KOPT-K1 (cell line): ENCODE data around the gene PCDHGC4.

ENCODE experiments used
- H3K27ac ChIP-seq: fragments of 200-600 bp; sonication (generic); 2 replicates; pipeline ENCODE4 v1.5.1; 2016; ENCODE audit warnings: antibody characterized with exemption, mild to moderate bottlenecking, low read depth, low read length; ENCODE audit not compliant: poor library complexity, severe bottlenecking
- H3K36me3 ChIP-seq: fragments of 200-600 bp; sonication (generic); 2 replicates; pipeline ENCODE4 v1.5.1; 2017; ENCODE audit warnings: antibody characterized with exemption, mild to moderate bottlenecking, low read length, moderate library complexity; ENCODE audit not compliant: insufficient read depth
- H3K9me3 ChIP-seq: fragments of 200-600 bp; sonication (generic); 2 replicates; pipeline ENCODE4 v1.5.1; 2017; ENCODE audit warnings: antibody characterized with exemption, low read length, mild to moderate bottlenecking; ENCODE audit not compliant: insufficient read depth, poor library complexity, severe bottlenecking

Gene PCDHGC4

GRCh38 chr5:141484641-141485311 is at the start of gene PCDHGC4:
Gene PCDHGC4, plus strand, starts transcription at chr5:141485030. Its CDS starts 144 bp downstream, at chr5:141485174.
- no peak within 1 kb of the TSS for H3K27ac ChIP-seq

GRCh38 chr5:141437221-141437620 is 47.6 kb upstream of the PCDHGC4 start:
- H3K27ac ChIP-seq, result no peak overlapping the region
- no peaks in the 10 kb centered on the region for H3K36me3 ChIP-seq
- peaks cover 7% of the 10 kb centered on the region for H3K9me3 ChIP-seq

More at GRCh38 chr5:141484641-141485311, at the start of gene PCDHGC4:
- peaks cover 8% of the 10 kb centered on the region for H3K9me3 ChIP-seq
- no peaks in the 10 kb centered on the region for H3K36me3 ChIP-seq

GRCh38 chr5:141439411-141440141 is 45.3 kb upstream of the PCDHGC4 start:
- H3K9me3 ChIP-seq, result peaks cover 5% of the 10 kb centered on the region
- no peak overlapping the region for H3K27ac ChIP-seq
- H3K36me3 ChIP-seq, result no peaks in the 10 kb centered on the region

- peaks cover 5% of the 10 kb centered on the region for H3K9me3 ChIP-seq
- no peak overlapping the region for H3K27ac ChIP-seq
- no peaks in the 10 kb centered on the region for H3K36me3 ChIP-seq
Measured at GRCh38 chr5:141440341-141440740, 44.5 kb upstream of the PCDHGC4 start.

GRCh38 chr5:141441571-141442170 is 43.2 kb upstream of the PCDHGC4 start:
- Histone ChIP-seq H3K9me3 (peaks cover 5% of the 10 kb centered on the region), H3K36me3 (no peaks in the 10 kb centered on the region)

GRCh38 chr5:141465351-141465750 is 19.5 kb upstream of the PCDHGC4 start:
- Histone ChIP-seq H3K36me3 (no peaks in the 10 kb centered on the region), H3K27ac (no peak overlapping the region), H3K9me3 (no peaks in the 10 kb centered on the region)

More at GRCh38 chr5:141441571-141442170, 43.2 kb upstream of the PCDHGC4 start:
- H3K27ac ChIP-seq, result no peak overlapping the region

GRCh38 chr5:141475625-141476131 is 9.2 kb upstream of the PCDHGC4 start, which contains the start of gene PCDHGC3:
Gene PCDHGC3, plus strand, starts transcription at chr5:141475966. Its CDS starts 151 bp downstream, at chr5:141476117.
- Histone ChIP-seq H3K9me3 (peaks cover 17% of the 10 kb centered on the region), H3K36me3 (no peaks in the 10 kb centered on the region), H3K27ac (no peak within 1 kb of the TSS)

- H3K9me3 ChIP-seq, result peaks cover 17% of the 10 kb centered on the region
- no peak overlapping the region for H3K27ac ChIP-seq
- H3K36me3 ChIP-seq, result no peaks in the 10 kb centered on the region
Measured at GRCh38 chr5:141476132-141476911, 8.5 kb upstream of the PCDHGC4 start.

- Histone ChIP-seq H3K9me3 (peaks cover 17% of the 10 kb centered on the region), H3K36me3 (no peaks in the 10 kb centered on the region), H3K27ac (no peak overlapping the region)
Measured at GRCh38 chr5:141477044-141477575, 7.7 kb upstream of the PCDHGC4 start.

GRCh38 chr5:141477815-141478214 is 7.0 kb upstream of the PCDHGC4 start:
- H3K36me3 ChIP-seq, result no peaks in the 10 kb centered on the region
- peaks cover 17% of the 10 kb centered on the region for H3K9me3 ChIP-seq
- H3K27ac ChIP-seq, result no peak overlapping the region

GRCh38 chr5:141478321-141478945 is 6.4 kb upstream of the PCDHGC4 start:
- peaks cover 17% of the 10 kb centered on the region for H3K9me3 ChIP-seq
- H3K36me3 ChIP-seq, result no peaks in the 10 kb centered on the region
- no peak overlapping the region for H3K27ac ChIP-seq

GRCh38 chr5:141479776-141480175 is 5.1 kb upstream of the PCDHGC4 start:
- H3K27ac ChIP-seq, result no peak overlapping the region
- H3K9me3 ChIP-seq, result peaks cover 17% of the 10 kb centered on the region
- no peaks in the 10 kb centered on the region for H3K36me3 ChIP-seq

GRCh38 chr5:141483902-141484301 is 928 bp upstream of the PCDHGC4 start:
- H3K27ac ChIP-seq, result no peak overlapping the region
- H3K36me3 ChIP-seq, result no peaks in the 10 kb centered on the region
- H3K9me3 ChIP-seq, result peaks cover 8% of the 10 kb centered on the region

- peaks cover 8% of the 10 kb centered on the region for H3K9me3 ChIP-seq
- H3K36me3 ChIP-seq, result no peaks in the 10 kb centered on the region
- no peak overlapping the region for H3K27ac ChIP-seq
Measured at GRCh38 chr5:141484310-141484640, 555 bp upstream of the PCDHGC4 start.
